ENCODE data around the gene CLDN16. TPM values are rescaled to one million over a fixed set of nuclear protein-coding genes. Genes with fewer than 3 reads are reported as not detected.
A peak's percentile ranks its signal among the peaks of the same experiment; 100 is the strongest.

The CLDN16 gene
- total RNA-seq, 1 experiment from 2014 or later = not detected

- peak overlapping the region; percentile 26 for H3K4me2 ChIP-seq (ENCODE audit: low read length)
- peak overlapping the region in 1 of 2 experiments; percentile 17; a peak in 2 of 4 replicates for H3K4me3 ChIP-seq (replicated peaks in 1 of 2; ENCODE audit: low read depth in 1 of 2, low read length in 2 of 2)
- H3K9ac ChIP-seq (ENCODE audit: low read length) = no peak overlapping the region
- H3K27me3 ChIP-seq (ENCODE audit: insufficient read depth, low read length) = no peaks in the 10 kb centered on the region
- RAD21 ChIA-PET (ENCODE audit: low non-redundant PET in 1 of 2, low total read pairs in 2 of 2, uncharacterized antibody in 2 of 2, unreplicated experiment in 2 of 2) = interaction anchor here in 1 of 2 experiments (0.6 kb wide), 1 partner anchor 189 kb away, joined by 3 read pairs; no protein-coding TSS in a partner anchor
- peaks cover 0 to 6% of the 10 kb centered on the region in 2 experiments; a peak in 1 of 4 replicates for H3K4me1 ChIP-seq (ENCODE audit: control insufficient read depth in 1 of 2, insufficient read depth in 2 of 2, low read length in 2 of 2)
- no peak overlapping the region for H3K27ac ChIP-seq (ENCODE audit: low read depth, low read length)
- no peaks in the 10 kb centered on the region for H3K9me3 ChIP-seq (ENCODE audit: control insufficient read depth in 1 of 2, insufficient read depth in 1 of 2, low read depth in 1 of 2, low read length in 2 of 2)
- TSS peak; percentile 100 for BruUV-seq (replicated peaks)
- peak overlapping the region; percentile 99 for H2AFZ ChIP-seq (ENCODE audit: low read depth, low read length, poor library complexity, severe bottlenecking)
- no peaks in the 10 kb centered on the region for H3K36me3 ChIP-seq (ENCODE audit: control insufficient read depth in 1 of 2, insufficient read depth in 2 of 2, low read length in 2 of 2)
- POLR2A ChIA-PET = interaction anchor here (0.7 to 1.2 kb wide), 3 partner anchors 34 to 260 kb away, joined by 3 read pairs; no protein-coding TSS in a partner anchor
- H3K79me2 ChIP-seq (ENCODE audit: insufficient read depth, low read length) = no peaks in the 10 kb centered on the region
- ATAC-seq (peak; percentile 91), DNase-seq (ENCODE audit: low read depth, low spot score) (peak; percentile 78)
- CTCF ChIA-PET = interaction anchor here (0.6 to 3.7 kb wide), 15 partner anchors 10 to 464 kb away, joined by 3 to 20 read pairs (median 6); partner anchors contain the start of gene CLDN1
- intact Hi-C loops (cut with micrococcal nuclease) = loop anchor here (1.0 to 5.0 kb wide), 3 partner anchors 40 to 463 kb away; no protein-coding TSS in a partner anchor
- no peaks in the 10 kb centered on the region for H4K20me1 ChIP-seq (ENCODE audit: insufficient read depth)
- H3K9me2 ChIP-seq (ENCODE audit: insufficient read depth) = no peaks in the 10 kb centered on the region
- TF ChIP-seq ZBTB33 (IDR thresholded peaks at IDR 0.05; ENCODE audit: extremely low read depth, insufficient replicate concordance, low read length) = no peak
- TF ChIP-seq RAD21 (IDR thresholded peaks at IDR 0.05; ENCODE audit: low read depth) = peak; percentile 74
- TF ChIP-seq ELF1 (IDR thresholded peaks at IDR 0.05; ENCODE audit: borderline replicate concordance, low read depth) = no peak
- TF ChIP-seq EZH2 (IDR thresholded peaks at IDR 0.05) = no peak
- no peak for TF ChIP-seq ZNF274 (IDR thresholded peaks at IDR 0.05; ENCODE audit: low read depth, low read length)
- TF ChIP-seq SIN3A (IDR thresholded peaks at IDR 0.05; ENCODE audit: low read depth) = no peak
- TF ChIP-seq MAX (IDR thresholded peaks at IDR 0.05) = no peak; the same call in 1 of the 2 replicates
- TF ChIP-seq POLR2AphosphoS5 (IDR thresholded peaks at IDR 0.05; ENCODE audit: low read depth, low read length) = no peak; the same call in 1 of the 2 replicates
- no peak for TF ChIP-seq EZH2phosphoT487 (IDR thresholded peaks at IDR 0.05; ENCODE audit: borderline replicate concordance)
- peak; percentile 84; the same call in 1 of the 2 replicates for TF ChIP-seq ATF3 (IDR thresholded peaks at IDR 0.05)
- TF ChIP-seq REST (IDR thresholded peaks at IDR 0.05; ENCODE audit: low read depth) = no peak
- TF ChIP-seq EGR1 (IDR thresholded peaks at IDR 0.05; ENCODE audit: low read depth) = peak; percentile 95
- peak; percentile 74 for TF ChIP-seq CEBPB (IDR thresholded peaks at IDR 0.05; ENCODE audit: low read depth)
- TF ChIP-seq FOSL1 (IDR thresholded peaks at IDR 0.05; ENCODE audit: low read depth) = no peak
- no peak for TF ChIP-seq SRF (IDR thresholded peaks at IDR 0.05; ENCODE audit: low read depth)
- TF ChIP-seq CTCF (IDR thresholded peaks at IDR 0.05 in 2 of 3, conservative IDR thresholded peaks at IDR 0.05 in 1 of 3; ENCODE audit: borderline replicate concordance in 1 of 3, insufficient read depth in 1 of 3, low read depth in 2 of 3, low read length in 2 of 3) = peak; percentile 63 to 81 (median 69)
- TF ChIP-seq JUND (IDR thresholded peaks at IDR 0.05) = no peak
Observed at GRCh38 chr3:190424478-190425439, 36.8 kb downstream of the CLDN16 start.

Measured in HCT116 (cell line).